Measurements from ENCODE around the gene SAPCD1. TPM values are rescaled to one million over a fixed set of nuclear protein-coding genes. Genes with fewer than 3 reads are reported as not detected.

Gene SAPCD1
- total RNA-seq: not detected

DNA sequence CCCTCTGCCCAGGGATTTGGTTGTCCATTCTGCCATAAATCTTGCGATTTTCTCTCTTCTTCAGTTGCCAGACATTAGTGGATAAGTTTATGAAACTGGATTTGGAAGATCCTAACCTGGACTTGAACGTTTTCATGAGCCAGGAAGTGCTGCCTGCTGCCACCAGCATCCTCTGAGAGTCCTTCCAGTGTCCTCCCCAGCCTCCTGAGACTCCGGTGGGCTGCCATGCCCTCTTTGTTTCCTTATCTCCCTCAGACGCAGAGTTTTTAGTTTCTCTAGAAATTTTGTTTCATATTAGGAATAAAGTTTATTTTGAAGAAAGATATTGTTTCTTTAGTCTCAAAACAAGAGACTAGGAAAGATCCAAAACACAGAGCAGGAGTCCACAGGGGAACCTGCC lies at the start of gene SAPCD1:
Gene SAPCD1, plus strand, starts transcription at position 301 of the 400 bp plus-strand sequence. CDS start 399 bp downstream, outside the sequence.
- no peaks in the 10 kb centered on the region for H3K36me3 ChIP-seq
- H3K27me3 ChIP-seq: no peaks in the 10 kb centered on the region
- no peak for DNase-seq (ENCODE audit: low spot score)
- no peak within 1 kb of the TSS for H3K4me3 ChIP-seq
- TF ChIP-seq, protein P1, sequence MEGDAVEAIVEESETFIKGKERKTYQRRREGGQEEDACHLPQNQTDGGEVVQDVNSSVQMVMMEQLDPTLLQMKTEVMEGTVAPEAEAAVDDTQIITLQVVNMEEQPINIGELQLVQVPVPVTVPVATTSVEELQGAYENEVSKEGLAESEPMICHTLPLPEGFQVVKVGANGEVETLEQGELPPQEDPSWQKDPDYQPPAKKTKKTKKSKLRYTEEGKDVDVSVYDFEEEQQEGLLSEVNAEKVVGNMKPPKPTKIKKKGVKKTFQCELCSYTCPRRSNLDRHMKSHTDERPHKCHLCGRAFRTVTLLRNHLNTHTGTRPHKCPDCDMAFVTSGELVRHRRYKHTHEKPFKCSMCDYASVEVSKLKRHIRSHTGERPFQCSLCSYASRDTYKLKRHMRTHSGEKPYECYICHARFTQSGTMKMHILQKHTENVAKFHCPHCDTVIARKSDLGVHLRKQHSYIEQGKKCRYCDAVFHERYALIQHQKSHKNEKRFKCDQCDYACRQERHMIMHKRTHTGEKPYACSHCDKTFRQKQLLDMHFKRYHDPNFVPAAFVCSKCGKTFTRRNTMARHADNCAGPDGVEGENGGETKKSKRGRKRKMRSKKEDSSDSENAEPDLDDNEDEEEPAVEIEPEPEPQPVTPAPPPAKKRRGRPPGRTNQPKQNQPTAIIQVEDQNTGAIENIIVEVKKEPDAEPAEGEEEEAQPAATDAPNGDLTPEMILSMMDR (IDR thresholded peaks at IDR 0.05): no peak
- H3K4me1 ChIP-seq: peaks cover 0 to 4% of the 10 kb centered on the region in 2 donors
- H3K9me3 ChIP-seq: no peaks in the 10 kb centered on the region
- H3K27ac ChIP-seq: no peak within 1 kb of the TSS

DNA sequence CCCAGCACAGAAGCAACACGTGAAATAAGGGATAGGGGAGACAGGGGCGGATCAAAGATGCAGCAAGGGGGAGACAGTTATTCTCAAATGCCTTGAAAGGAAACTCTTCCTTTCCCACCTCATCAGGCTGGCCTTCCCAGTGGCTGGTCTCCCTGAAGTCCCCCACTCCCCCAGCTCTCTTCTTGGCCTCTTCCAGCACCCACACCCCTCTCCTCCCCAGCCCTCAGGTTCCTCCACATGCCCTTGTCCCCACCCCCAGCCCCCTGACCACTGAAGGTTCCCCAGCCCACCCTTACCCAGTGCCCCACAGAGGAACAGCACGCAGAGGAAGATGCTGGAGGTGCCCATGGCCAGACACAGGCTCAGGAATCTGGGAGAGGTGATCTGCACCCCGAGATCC lies 49.0 kb upstream of the SAPCD1 start:
- no peaks in the 10 kb centered on the region for H3K4me1 ChIP-seq
- H3K4me3 ChIP-seq: no peak overlapping the region
- H3K27ac ChIP-seq: no peak overlapping the region
- no peaks in the 10 kb centered on the region for H3K9me3 ChIP-seq
- no peaks in the 10 kb centered on the region for H3K27me3 ChIP-seq
- TF ChIP-seq, protein P1 (IDR thresholded peaks at IDR 0.05): no peak
- H3K36me3 ChIP-seq: no peaks in the 10 kb centered on the region
- no peak for DNase-seq (ENCODE audit: low spot score)

DNA sequence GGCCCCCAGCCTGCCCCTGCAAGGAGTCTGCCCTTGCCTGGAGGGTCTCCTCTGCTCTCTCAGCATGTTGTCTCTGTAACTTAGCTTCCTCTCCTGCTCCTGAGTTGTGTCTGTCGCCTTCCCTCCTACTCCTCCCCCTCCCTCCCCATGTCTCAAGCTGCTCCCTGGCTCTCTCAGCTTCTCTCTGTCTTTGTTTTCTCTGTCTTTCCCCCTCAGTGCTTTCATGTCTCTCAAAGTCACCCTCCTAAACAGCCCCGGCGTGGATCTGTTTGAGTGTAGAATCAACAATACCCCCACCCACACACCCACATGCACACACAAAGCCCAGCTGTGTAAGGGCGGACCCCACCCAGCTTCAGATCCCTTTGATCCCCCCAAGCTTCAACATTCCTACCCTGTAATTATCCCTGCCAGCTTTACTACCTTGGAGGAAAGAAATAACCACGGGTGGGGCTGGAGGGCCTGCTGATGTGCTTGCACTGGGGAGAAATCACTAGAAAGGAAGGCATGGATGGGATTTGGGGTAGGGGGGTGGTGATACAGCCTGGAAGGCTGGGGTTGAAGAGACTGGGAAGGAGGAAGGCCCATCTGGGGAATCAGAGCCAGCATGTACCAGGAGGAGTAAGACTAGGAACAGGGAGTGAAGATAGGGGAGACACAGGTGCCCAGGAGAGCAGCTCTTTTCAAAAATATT lies 48.3 kb upstream of the SAPCD1 start:
- Histone ChIP-seq H3K9me3 (no peaks in the 10 kb centered on the region), H3K27me3 (no peaks in the 10 kb centered on the region)

DNA sequence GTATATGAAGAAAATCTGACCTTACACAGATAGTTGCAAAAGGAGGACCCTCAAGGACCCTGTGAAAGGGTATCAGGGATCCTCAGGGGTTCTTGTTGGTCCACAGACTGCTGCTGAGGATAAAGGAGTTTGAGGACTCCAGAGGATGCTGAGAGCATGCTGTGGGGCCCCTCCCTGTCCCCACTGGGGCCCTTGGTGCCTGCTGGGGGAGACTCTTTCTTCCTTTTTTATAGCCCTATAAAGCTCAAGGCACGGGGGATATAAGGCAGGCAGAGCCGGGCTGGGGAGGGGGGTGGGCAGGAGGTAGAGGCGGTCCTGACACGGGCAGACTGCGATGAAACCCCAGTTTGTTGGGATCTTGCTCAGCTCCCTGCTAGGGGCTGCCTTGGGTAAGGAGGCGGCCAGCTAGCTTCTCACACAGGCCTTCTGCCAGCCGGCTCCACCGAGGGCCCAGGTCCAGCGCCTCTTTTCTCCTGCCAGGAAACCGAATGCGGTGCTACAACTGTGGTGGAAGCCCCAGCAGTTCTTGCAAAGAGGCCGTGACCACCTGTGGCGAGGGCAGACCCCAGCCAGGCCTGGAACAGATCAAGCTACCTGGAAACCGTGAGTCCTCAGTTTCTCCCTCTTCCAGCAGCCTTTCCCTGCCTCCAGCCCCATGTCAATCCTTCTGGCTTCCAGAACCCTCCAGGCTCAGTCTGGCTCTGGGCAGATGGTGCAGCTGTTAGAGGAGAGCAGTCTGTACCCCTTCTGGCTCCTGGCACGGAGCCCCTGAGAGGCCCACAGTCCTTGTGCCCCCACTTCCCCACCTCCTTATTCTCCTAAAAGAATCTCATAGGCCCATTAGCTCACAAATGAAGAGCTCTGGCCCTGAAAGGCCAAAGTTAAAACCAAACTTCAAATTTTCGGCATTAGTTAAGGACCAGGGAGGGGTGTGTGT lies 47.2 kb upstream of the SAPCD1 start, which contains the start of gene LY6G6D:
Gene LY6G6D, plus strand, starts transcription at position 327 of the 937 bp plus-strand sequence. Its CDS starts 8 bp downstream, at position 335.
- Histone ChIP-seq H3K36me3 (no peaks in the 10 kb centered on the region), H3K4me3 (no peak within 1 kb of the TSS), H3K4me1 (no peaks in the 10 kb centered on the region), H3K27me3 (no peaks in the 10 kb centered on the region), H3K9me3 (no peaks in the 10 kb centered on the region), H3K27ac (no peak within 1 kb of the TSS)
- TF ChIP-seq, protein P1 (IDR thresholded peaks at IDR 0.05): no peak
- no peak for DNase-seq (ENCODE audit: low spot score)

More for the DNA sequence above, 48.3 kb upstream of the SAPCD1 start:
- Histone ChIP-seq H3K4me1 (no peaks in the 10 kb centered on the region), H3K27ac (no peak overlapping the region), H3K36me3 (no peaks in the 10 kb centered on the region), H3K4me3 (no peak overlapping the region)
- no peak for DNase-seq (ENCODE audit: low spot score)
- TF ChIP-seq, protein P1 (IDR thresholded peaks at IDR 0.05): no peak

DNA sequence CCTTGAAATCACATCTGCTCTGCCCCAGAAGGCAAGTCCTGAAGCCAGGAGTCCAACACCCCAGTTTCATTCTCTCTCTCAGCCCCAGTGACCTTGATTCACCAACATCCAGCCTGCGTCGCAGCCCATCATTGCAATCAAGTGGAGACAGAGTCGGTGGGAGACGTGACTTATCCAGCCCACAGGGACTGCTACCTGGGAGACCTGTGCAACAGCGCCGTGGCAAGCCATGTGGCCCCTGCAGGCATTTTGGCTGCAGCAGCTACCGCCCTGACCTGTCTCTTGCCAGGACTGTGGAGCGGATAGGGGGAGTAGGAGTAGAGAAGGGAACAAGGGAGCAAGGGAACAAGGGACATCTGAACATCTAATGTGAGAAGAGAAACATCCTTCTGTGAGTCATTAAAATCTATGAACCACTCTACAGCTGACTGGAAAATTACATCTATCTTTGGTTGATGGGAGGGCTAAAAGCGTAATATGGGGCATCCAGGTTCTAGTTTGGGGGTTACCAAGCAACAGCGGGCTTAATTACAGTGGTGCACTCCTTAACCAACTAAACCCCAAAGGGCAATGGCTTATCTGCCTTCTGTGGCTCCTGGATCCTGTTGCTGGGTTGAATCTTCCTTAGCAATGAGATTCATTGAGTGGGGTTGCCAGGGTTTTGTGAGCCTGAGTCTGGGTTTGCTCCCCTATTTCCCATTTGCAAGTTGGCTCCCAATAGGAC lies 44.8 kb upstream of the SAPCD1 start:
- no peaks in the 10 kb centered on the region for H3K4me1 ChIP-seq
- TF ChIP-seq, protein P1 (IDR thresholded peaks at IDR 0.05): no peak
- no peaks in the 10 kb centered on the region for H3K9me3 ChIP-seq
- no peak overlapping the region for H3K4me3 ChIP-seq
- no peaks in the 10 kb centered on the region for H3K27me3 ChIP-seq
- no peaks in the 10 kb centered on the region for H3K36me3 ChIP-seq
- H3K27ac ChIP-seq: no peak overlapping the region
- DNase-seq (ENCODE audit: low spot score): no peak
